Common myeloid progenitor, CD34-positive (primary cell): ENCODE data around the gene GNG12.
A peak's percentile ranks its signal among the peaks of the same experiment; 100 is the strongest.

Experiments
- CTCF ChIA-PET: fragments of 350-600 bp; sonication (Branson Sonifier 250); formaldehyde crosslinking; loops from one replicate; lab custom pipeline; 2021; ENCODE audit warnings: antibody characterized with exemption; lab: Charles Lee
- POLR2A ChIA-PET: fragments of 350-600 bp; sonication (Branson Sonifier 250); formaldehyde crosslinking; loops from one replicate; lab custom pipeline; 2021; ENCODE audit warnings: antibody characterized with exemption; lab: Charles Lee
- DNase-seq, 3 donors: peaks; one replicate each; pipeline versions ENCODE4 v3.0.0 to v3.0.0-alpha.2; 2013
- H3K27ac ChIP-seq, 2 experiments: 1 replicate in 1 of 2; 2 replicates in 1 of 2; pipeline ENCODE4 v1.7.0; 2013; ENCODE audit warnings: inconsistent platforms in 2 of 2, low read length in 2 of 2, mild to moderate bottlenecking in 2 of 2, low read depth in 1 of 2, moderate library complexity in 1 of 2; ENCODE audit not compliant: severe bottlenecking in 2 of 2, insufficient read depth in 1 of 2, poor library complexity in 1 of 2
- H3K27me3 ChIP-seq, 5 experiments: replicated peaks in 2 of 5; 1 replicate in 3 of 5; 2 replicates in 2 of 5; pipeline versions ENCODE4 v1.6.1 to v1.7.0; 2013; ENCODE audit warnings: low read length in 4 of 5, mild to moderate bottlenecking in 2 of 5, moderate library complexity in 2 of 5, inconsistent platforms in 1 of 5; ENCODE audit not compliant: insufficient read depth in 5 of 5, control insufficient read depth in 4 of 5
- H3K36me3 ChIP-seq, 4 experiments: 1 replicate in 2 of 4; 2 replicates in 2 of 4; pipeline versions ENCODE4 v1.6.1 to v1.7.0; 2013; ENCODE audit warnings: low read length in 3 of 4, control low read depth in 1 of 4, mild to moderate bottlenecking in 1 of 4; ENCODE audit not compliant: control insufficient read depth in 4 of 4, insufficient read depth in 4 of 4
- H3K4me1 ChIP-seq, 4 experiments: 1 replicate in 3 of 4; 2 replicates in 1 of 4; pipeline versions ENCODE4 v1.6.1 to v1.7.1; 2013; ENCODE audit warnings: low read length in 3 of 4, mild to moderate bottlenecking in 3 of 4, control low read depth in 1 of 4, inconsistent platforms in 1 of 4, moderate library complexity in 1 of 4; ENCODE audit not compliant: control insufficient read depth in 4 of 4, insufficient read depth in 4 of 4; ENCODE audit errors: control extremely low read depth in 1 of 4
- H3K4me3 ChIP-seq, 7 experiments: 1 replicate in 4 of 7; 2 replicates in 3 of 7; pipeline versions ENCODE4 v1.5.1 to v1.7.0; 2013; ENCODE audit warnings: mild to moderate bottlenecking in 7 of 7, low read length in 6 of 7, moderate library complexity in 6 of 7, inconsistent platforms in 2 of 7, low read depth in 2 of 7, control low read depth in 1 of 7; ENCODE audit not compliant: insufficient read depth in 4 of 7, control insufficient read depth in 1 of 7; ENCODE audit errors: extremely low read depth in 1 of 7
- H3K9me3 ChIP-seq, 5 experiments: 1 replicate in 4 of 5; 2 replicates in 1 of 5; pipeline versions ENCODE4 v1.6.1 to v1.7.1; 2013; ENCODE audit warnings: low read length in 4 of 5, mild to moderate bottlenecking in 2 of 5, inconsistent platforms in 1 of 5, low read depth in 1 of 5, moderate library complexity in 1 of 5; ENCODE audit not compliant: control insufficient read depth in 4 of 5, insufficient read depth in 2 of 5; ENCODE audit errors: control extremely low read depth in 1 of 5
- WGBS: methylation state at CpG from one replicate; pipeline ENCODE4 v1.1.5; 2013; ENCODE audit not compliant: insufficient coverage; 5-methylcytosine and 5-hydroxymethylcytosine counted together

The GNG12 gene

DNA sequence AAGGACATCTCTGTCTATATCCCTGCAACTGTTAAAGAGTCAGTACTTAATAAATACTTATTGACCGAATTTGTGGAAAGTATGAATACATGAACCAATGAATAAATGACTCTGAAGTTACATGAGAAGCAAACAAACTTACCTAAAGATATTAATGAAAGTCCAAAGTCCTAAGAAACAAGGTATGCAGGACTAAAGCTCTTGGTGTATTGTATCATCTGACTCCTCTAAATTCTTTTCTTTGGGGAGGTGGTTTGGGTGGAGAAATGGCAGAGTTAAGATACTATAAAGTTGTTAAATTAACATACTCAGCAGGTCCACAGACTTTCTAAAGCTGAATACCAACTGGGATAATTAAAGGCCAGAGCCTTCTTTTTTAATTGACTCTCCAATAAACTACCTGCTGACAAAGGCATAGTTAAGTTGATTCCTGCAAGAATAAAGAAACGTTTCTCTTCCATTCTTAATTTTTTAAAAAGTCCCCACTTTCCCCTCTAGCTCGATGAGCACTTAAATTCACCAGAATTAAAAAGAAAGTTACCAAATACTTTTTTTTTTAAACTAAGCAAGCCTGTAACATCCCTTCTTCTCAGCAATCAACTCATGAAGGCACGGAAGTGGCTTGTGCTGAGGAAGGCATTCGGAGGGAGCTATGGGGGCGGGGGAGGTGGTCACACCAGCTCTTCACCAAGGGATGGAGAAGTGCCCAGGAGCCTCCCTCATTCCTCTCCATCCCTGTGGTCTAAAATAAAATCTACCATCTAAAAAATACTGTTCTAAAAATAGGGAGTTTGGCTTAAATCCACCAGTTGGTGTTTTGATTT, 87.2 kb downstream of the GNG12 start:
- H3K4me3 ChIP-seq, result no peak overlapping the region
- peaks cover 14 to 58% (median 31%) of the 10 kb centered on the region in 4 experiments for H3K4me1 ChIP-seq
- H3K36me3 ChIP-seq, result no peaks in the 10 kb centered on the region
- ChIA-PET CTCF (interaction anchor here (1.0 to 2.8 kb wide), 6 partner anchors 9 to 210 kb away, joined by 3 to 11 read pairs (median 6); no protein-coding TSS in a partner anchor), POLR2A (interaction anchor here (0.6 to 0.7 kb wide), 3 partner anchors 42 to 320 kb away, joined by 3 to 4 read pairs (median 3); no protein-coding TSS in a partner anchor)
- no peaks in the 10 kb centered on the region for H3K27me3 ChIP-seq
- no peak for DNase-seq
- H3K27ac ChIP-seq, result no peak overlapping the region
- 47% methylated on average over 4 of the region's 6 CpGs for WGBS
- H3K9me3 ChIP-seq, result no peaks in the 10 kb centered on the region

DNA sequence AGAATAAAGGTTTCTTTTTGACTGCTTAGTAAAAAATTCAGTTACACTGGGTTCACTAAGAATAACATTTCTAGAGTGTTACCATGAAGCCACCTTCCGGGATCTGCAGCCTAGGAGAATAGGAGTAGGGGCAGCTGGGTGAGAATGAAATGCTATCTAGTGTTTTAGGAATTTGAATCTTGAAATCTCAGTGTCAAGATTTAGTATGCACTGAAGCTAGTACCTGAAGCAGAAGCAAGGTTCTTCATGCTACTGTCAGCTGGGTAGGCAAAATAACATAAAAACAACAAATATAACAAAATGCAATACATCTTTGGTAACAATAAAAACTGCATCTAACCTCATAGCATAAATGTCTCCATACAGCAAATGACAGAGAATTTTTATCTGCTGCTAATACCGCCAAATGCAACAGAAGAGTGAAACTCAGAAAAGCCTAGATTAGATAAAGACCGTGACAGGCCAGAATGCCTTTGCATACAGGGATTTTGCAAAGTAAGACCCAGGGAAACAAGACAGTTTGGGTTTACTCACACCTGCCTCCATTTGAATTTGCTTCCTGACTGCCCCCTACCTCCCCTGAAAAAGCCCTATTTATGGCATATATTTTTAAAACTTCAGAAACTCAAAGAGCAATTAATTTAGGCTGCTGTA, 90.1 kb downstream of the GNG12 start:
- Histone ChIP-seq H3K27ac (no peak overlapping the region), H3K4me1 (peaks cover 6 to 42% (median 12%) of the 10 kb centered on the region in 4 experiments), H3K36me3 (no peaks in the 10 kb centered on the region), H3K27me3 (no peaks in the 10 kb centered on the region), H3K4me3 (no peak overlapping the region), H3K9me3 (no peaks in the 10 kb centered on the region)
- CTCF ChIA-PET, result interaction anchor here (1.3 to 5.1 kb wide), 2 partner anchors 13 to 17 kb away, joined by 8 to 27 read pairs; no protein-coding TSS in a partner anchor
- DNase-seq, result no peak
- POLR2A ChIA-PET, result no interaction called here
- WGBS, result 91% methylated on average over 3 of the region's 3 CpGs

DNA sequence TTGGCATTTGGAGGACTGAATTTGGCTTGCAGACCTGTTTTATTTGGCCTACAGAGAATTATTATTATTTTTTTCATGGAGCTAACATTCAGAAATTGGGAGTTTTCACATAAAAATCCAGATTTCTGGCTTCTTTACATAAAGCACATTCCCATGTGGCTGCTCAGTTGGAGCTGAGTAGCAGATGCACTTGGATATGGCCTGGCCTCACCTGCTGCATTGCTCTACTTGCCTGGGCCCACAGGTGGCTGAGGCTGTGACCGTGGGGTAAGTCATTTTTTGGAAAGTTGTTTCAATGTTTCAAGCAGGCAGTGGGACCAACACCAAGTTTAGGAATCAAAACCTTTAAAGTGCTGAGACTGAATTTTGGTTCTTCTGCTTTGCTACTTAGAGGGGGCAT, 91.5 kb downstream of the GNG12 start:
- no peak for DNase-seq
- Histone ChIP-seq H3K36me3 (no peaks in the 10 kb centered on the region), H3K4me3 (no peak overlapping the region), H3K27me3 (no peaks in the 10 kb centered on the region), H3K27ac (no peak overlapping the region), H3K9me3 (no peaks in the 10 kb centered on the region), H3K4me1 (peaks cover 4 to 43% (median 9%) of the 10 kb centered on the region in 4 experiments)
- ChIA-PET CTCF (interaction anchor here (1.0 to 5.1 kb wide), 6 partner anchors 8 to 181 kb away, joined by 3 to 27 read pairs (median 5); no protein-coding TSS in a partner anchor), POLR2A (no interaction called here)
- 89% methylated on average over 1 of the region's 1 CpG for WGBS

DNA sequence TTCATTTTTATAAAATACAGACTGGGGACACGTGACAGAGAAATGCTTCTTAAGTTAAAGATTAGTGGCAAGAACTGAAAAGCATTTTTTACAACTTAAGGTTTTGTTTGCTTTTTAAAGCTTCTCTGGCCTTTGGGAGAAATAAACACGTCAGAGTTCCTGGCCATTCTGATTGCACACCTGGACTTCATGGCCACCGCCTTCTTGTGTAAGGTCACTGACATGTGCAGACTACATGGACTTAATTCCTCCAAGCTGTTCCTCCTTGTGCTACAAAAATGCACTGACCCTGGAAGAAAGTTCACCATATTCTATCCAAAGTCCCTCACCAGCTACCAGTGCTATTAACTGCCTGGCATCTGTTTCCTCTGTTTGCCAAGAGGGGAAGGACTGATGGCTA, 92.1 kb downstream of the GNG12 start:
- DNase-seq, result peak in 2 of 3 donors; percentile 41 to 55
- Histone ChIP-seq H3K36me3 (no peaks in the 10 kb centered on the region), H3K27ac (no peak overlapping the region), H3K4me1 (peaks cover 5 to 43% (median 14%) of the 10 kb centered on the region in 4 experiments), H3K9me3 (no peaks in the 10 kb centered on the region), H3K4me3 (no peak overlapping the region), H3K27me3 (no peaks in the 10 kb centered on the region)
- 95% methylated on average over 2 of the region's 3 CpGs for WGBS
- ChIA-PET CTCF (interaction anchor here (0.8 to 5.1 kb wide), 7 partner anchors 8 to 180 kb away, joined by 3 to 27 read pairs (median 4); no protein-coding TSS in a partner anchor), POLR2A (no interaction called here)

DNA sequence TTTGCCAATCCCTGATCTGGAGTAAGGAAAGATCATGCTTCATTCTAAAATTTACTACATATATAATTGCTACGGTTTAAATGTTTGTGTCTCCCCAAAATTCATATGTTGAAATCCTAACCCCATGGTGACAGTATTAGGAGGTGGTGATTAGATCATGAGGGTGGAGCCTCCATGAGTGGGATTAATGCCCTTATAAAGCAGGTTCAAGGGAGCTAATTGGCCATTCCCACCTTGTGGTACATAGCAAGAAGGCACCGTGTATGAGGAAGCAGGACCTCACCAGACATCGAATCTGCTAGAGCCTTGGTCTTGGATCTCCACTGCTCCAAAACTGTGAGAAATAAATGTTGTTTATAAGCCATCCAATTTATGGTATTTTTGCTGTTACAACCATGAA, 92.7 kb downstream of the GNG12 start:
- CTCF ChIA-PET, result interaction anchor here (0.8 to 5.1 kb wide), 5 partner anchors 8 to 180 kb away, joined by 3 to 27 read pairs (median 4); no protein-coding TSS in a partner anchor
- POLR2A ChIA-PET, result no interaction called here
- WGBS, result 88% methylated on average over 2 of the region's 3 CpGs
- H3K9me3 ChIP-seq, result no peaks in the 10 kb centered on the region
- no peak overlapping the region for H3K27ac ChIP-seq
- H3K4me3 ChIP-seq, result no peak overlapping the region
- H3K36me3 ChIP-seq, result no peaks in the 10 kb centered on the region
- no peak for DNase-seq
- no peaks in the 10 kb centered on the region for H3K27me3 ChIP-seq
- peaks cover 5 to 45% (median 19%) of the 10 kb centered on the region in 4 experiments for H3K4me1 ChIP-seq

DNA sequence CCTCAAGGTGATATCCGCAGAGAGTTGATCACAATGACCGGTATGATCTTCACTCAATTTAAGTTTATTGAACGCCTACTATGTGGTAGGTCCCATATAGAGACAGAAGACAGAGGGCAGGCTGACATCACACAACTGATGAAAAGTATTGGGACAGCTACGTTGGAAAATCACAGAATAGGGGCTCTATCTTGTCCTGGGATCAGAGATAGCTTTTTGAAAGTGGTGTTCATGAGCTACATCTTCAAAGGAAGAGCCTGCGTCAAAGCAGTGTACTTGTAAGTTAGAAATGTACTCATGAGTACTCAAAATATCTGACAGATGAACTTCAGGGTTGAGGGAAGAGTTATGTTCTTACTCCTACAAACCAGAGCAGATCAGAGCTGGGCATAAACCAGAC, 93.9 kb downstream of the GNG12 start:
- ChIA-PET CTCF (interaction anchor here (0.8 to 2.7 kb wide), 4 partner anchors 16 to 35 kb away, joined by 3 to 13 read pairs (median 4); no protein-coding TSS in a partner anchor), POLR2A (no interaction called here)
- Histone ChIP-seq H3K9me3 (no peaks in the 10 kb centered on the region), H3K36me3 (no peaks in the 10 kb centered on the region), H3K4me1 (peaks cover 5 to 53% (median 28%) of the 10 kb centered on the region in 4 experiments), H3K27ac (no peak overlapping the region), H3K27me3 (no peaks in the 10 kb centered on the region), H3K4me3 (no peak overlapping the region)
- 97% methylated on average over 5 of the region's 5 CpGs for WGBS
- DNase-seq, result no peak
